PFSK-1 (cell line): ENCODE data around the gene ATP7A.
A peak's percentile ranks its signal among the peaks of the same experiment; 100 is the strongest.

Experiments used
- FOXP2 ChIP-seq: optimal IDR thresholded peaks from 2 replicates; pipeline ENCODE3; 2011; ENCODE audit warnings: borderline replicate concordance, control low read depth, inconsistent platforms; ENCODE audit not compliant: insufficient read depth; ENCODE audit errors: extremely low read length, extremely low read depth
- POLR2AphosphoS5 ChIP-seq: IDR thresholded peaks from 2 replicates; pipeline ENCODE4 v1.6.1; 2012; ENCODE audit warnings: low read depth, mild to moderate bottlenecking, control low read depth, low read length, moderate library complexity
- REST ChIP-seq, 2 experiments: IDR thresholded peaks; 2 replicates each; pipeline versions ENCODE4 v1.6.1 to v1.8.0; 2011 to 2012; ENCODE audit warnings: low read depth in 2 of 2, low read length in 2 of 2, control low read depth in 1 of 2, inconsistent platforms in 1 of 2, mild to moderate bottlenecking in 1 of 2, moderate library complexity in 1 of 2; ENCODE audit not compliant: insufficient read depth in 1 of 2
- SIN3A ChIP-seq: IDR thresholded peaks from 2 replicates; pipeline ENCODE4 v1.6.1; 2012; ENCODE audit warnings: mild to moderate bottlenecking, low read length, moderate library complexity, borderline replicate concordance; ENCODE audit not compliant: insufficient read depth
- TAF1 ChIP-seq: IDR thresholded peaks from 2 replicates; pipeline ENCODE4 v1.6.1; 2012; ENCODE audit warnings: low read length, control low read depth, borderline replicate concordance; ENCODE audit not compliant: insufficient read depth

Gene ATP7A

GRCh38 chrX:77899081-77899828 lies 11.2 kb upstream of the ATP7A start, which contains the start of gene COX7B:
COX7B (plus strand) TSS chrX:77899468; CDS start chrX:77899554, 86 bp downstream.
- TF ChIP-seq FOXP2, result no peak
- TF ChIP-seq SIN3A, result peak; percentile 89; the same call in 1 of the 2 replicates
- peak; percentile 96 for TF ChIP-seq TAF1
- TF ChIP-seq REST (IDR thresholded peaks at IDR 0.05; ENCODE audit: insufficient read depth in 1 of 2, low read depth in 2 of 2, low read length in 2 of 2), result 0 out of 4 replicates have a peak, but pooled peaks of 1 of the 2 experiments have one; percentile 8
- TF ChIP-seq POLR2AphosphoS5, result peak; percentile 93

- no peak for TF ChIP-seq SIN3A
- no peak for TF ChIP-seq REST (IDR thresholded peaks at IDR 0.05; ENCODE audit: insufficient read depth in 1 of 2, low read depth in 2 of 2, low read length in 2 of 2)
- no peak for TF ChIP-seq TAF1
- no peak for TF ChIP-seq POLR2AphosphoS5
- no peak for TF ChIP-seq FOXP2
These were observed 9.8 kb upstream of the ATP7A start for GRCh38 chrX:77900688-77901087.

- TF ChIP-seq POLR2AphosphoS5 (no peak), TAF1 (no peak), REST (IDR thresholded peaks at IDR 0.05; ENCODE audit: insufficient read depth in 1 of 2, low read depth in 2 of 2, low read length in 2 of 2) (no peak), SIN3A (no peak), FOXP2 (no peak)
These were observed 9.0 kb upstream of the ATP7A start for GRCh38 chrX:77901506-77901905.

- TF ChIP-seq FOXP2 (no peak), TAF1 (no peak), POLR2AphosphoS5 (no peak), SIN3A (no peak), REST (IDR thresholded peaks at IDR 0.05; ENCODE audit: insufficient read depth in 1 of 2, low read depth in 2 of 2, low read length in 2 of 2) (no peak)
These were observed 6.9 kb downstream of the ATP7A start for GRCh38 chrX:77917294-77917933.
